GM23248 (cell line): Measurements from ENCODE around the gene SLC22A1.

ENCODE experiments used
- EZH2 ChIP-seq: fragments of 200-600 bp; sonication (generic); IDR thresholded peaks from 2 replicates; pipeline ENCODE4 v1.6.1; 2018; ENCODE audit warnings: antibody characterized with exemption, mild to moderate bottlenecking; ENCODE audit not compliant: insufficient read depth, poor library complexity, severe bottlenecking
- EZH2phosphoT487 ChIP-seq: fragments of 200-600 bp; sonication (generic); IDR thresholded peaks from 2 replicates; pipeline ENCODE4 v1.6.1; 2018; ENCODE audit warnings: antibody characterized with exemption, moderate library complexity, mild to moderate bottlenecking, low read depth; ENCODE audit not compliant: insufficient read depth

DNA sequence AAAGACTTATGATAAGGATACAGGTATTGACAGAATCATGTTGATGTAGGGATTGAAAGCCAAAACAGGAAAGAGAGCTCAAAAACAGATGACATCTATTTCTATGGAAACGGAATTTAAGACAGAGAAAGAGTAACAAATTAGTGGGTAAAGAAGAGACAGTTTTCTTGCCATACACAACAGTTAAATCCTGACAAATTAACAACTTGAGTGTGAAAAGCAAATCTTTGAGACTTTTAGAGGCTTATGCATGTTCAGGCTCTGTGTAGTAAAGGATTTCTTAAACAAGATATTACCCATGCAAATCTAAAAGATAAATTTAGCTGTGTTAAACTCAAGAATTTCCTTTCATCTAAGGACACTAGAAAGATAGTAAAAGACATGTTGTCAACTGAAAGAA is 68.5 kb downstream of the SLC22A1 start:
- no peak for TF ChIP-seq EZH2
- no peak for TF ChIP-seq EZH2phosphoT487
